Kidney epithelial cell (primary cell): ENCODE results near the gene HRG. TPM values are rescaled to one million over a fixed set of nuclear protein-coding genes. Genes with fewer than 3 reads are reported as not detected.

Source experiments
- DNase-seq: peaks from one replicate; pipeline ENCODE4 v3.0.0-alpha.2; 2010; ENCODE audit warnings: low read depth
- H3K27me3 ChIP-seq: 2 replicates; pipeline ENCODE4 v1.6.0; 2011; ENCODE audit warnings: low read length; ENCODE audit not compliant: control insufficient read depth, insufficient read depth
- H3K36me3 ChIP-seq: 2 replicates; pipeline ENCODE4 v1.5.1; 2011; ENCODE audit warnings: low read length; ENCODE audit not compliant: control insufficient read depth, insufficient read depth
- H3K4me3 ChIP-seq: 2 replicates; pipeline ENCODE4 v1.5.1; 2011; ENCODE audit warnings: low read depth, mild to moderate bottlenecking, control low read depth, low read length
- CTCF ChIP-seq: IDR thresholded peaks from 2 replicates; pipeline ENCODE4 v1.5.1; 2011; ENCODE audit warnings: mild to moderate bottlenecking, moderate library complexity, low read length, control low read depth, inconsistent platforms; ENCODE audit not compliant: insufficient read depth, poor library complexity, severe bottlenecking
- total RNA-seq: library from RNA; depleted of rRNA; stranded (reverse); fragments of >200 nt; gene quantifications from 2 replicates; pipeline ENCODE4 v1.2.3, GENCODE V29; 2015

Gene HRG
- total RNA-seq, 1 donor from 2014 or later, result 0.13 TPM

GRCh38 chr3:186635532-186635931 is 30.3 kb upstream of the HRG start:
- H3K27me3 ChIP-seq, result no peaks in the 10 kb centered on the region
- H3K4me3 ChIP-seq, result no peak overlapping the region
- no peaks in the 10 kb centered on the region for H3K36me3 ChIP-seq
- no peak for TF ChIP-seq CTCF
- no peak for DNase-seq

GRCh38 chr3:186636536-186636935 is 29.3 kb upstream of the HRG start:
- Histone ChIP-seq H3K36me3 (no peaks in the 10 kb centered on the region), H3K27me3 (no peaks in the 10 kb centered on the region), H3K4me3 (no peak overlapping the region)
- no peak for TF ChIP-seq CTCF
- DNase-seq, result no peak

- Histone ChIP-seq H3K36me3 (no peaks in the 10 kb centered on the region), H3K4me3 (no peak overlapping the region), H3K27me3 (no peaks in the 10 kb centered on the region)
- no peak for DNase-seq
- TF ChIP-seq CTCF, result no peak
These were observed 28.1 kb upstream of the HRG start for GRCh38 chr3:186637686-186638085.

- Histone ChIP-seq H3K4me3 (no peak overlapping the region), H3K36me3 (no peaks in the 10 kb centered on the region), H3K27me3 (no peaks in the 10 kb centered on the region)
- no peak for DNase-seq
- no peak for TF ChIP-seq CTCF
These were observed 27.6 kb upstream of the HRG start for GRCh38 chr3:186638259-186638658.

GRCh38 chr3:186639778-186640472 is 25.9 kb upstream of the HRG start, which contains the start of gene FETUB:
TSS of gene FETUB (plus strand) at chr3:186640399. CDS start at chr3:186640461, 62 bp downstream.
- Histone ChIP-seq H3K36me3 (no peaks in the 10 kb centered on the region), H3K4me3 (no peak within 1 kb of the TSS), H3K27me3 (no peaks in the 10 kb centered on the region)
- no peak for TF ChIP-seq CTCF
- DNase-seq, result no peak

GRCh38 chr3:186640473-186640818 is 25.4 kb upstream of the HRG start:
- DNase-seq, result no peak
- Histone ChIP-seq H3K36me3 (no peaks in the 10 kb centered on the region), H3K4me3 (no peak overlapping the region), H3K27me3 (no peaks in the 10 kb centered on the region)
- TF ChIP-seq CTCF, result no peak
